ENCODE data around the gene ANXA10.
"Not testable (repeated sequence)": the region's sequence is repeated elsewhere in the genome, so short reads cannot be mapped to it uniquely, and the experiment has no call there.

Gene ANXA10

DNA sequence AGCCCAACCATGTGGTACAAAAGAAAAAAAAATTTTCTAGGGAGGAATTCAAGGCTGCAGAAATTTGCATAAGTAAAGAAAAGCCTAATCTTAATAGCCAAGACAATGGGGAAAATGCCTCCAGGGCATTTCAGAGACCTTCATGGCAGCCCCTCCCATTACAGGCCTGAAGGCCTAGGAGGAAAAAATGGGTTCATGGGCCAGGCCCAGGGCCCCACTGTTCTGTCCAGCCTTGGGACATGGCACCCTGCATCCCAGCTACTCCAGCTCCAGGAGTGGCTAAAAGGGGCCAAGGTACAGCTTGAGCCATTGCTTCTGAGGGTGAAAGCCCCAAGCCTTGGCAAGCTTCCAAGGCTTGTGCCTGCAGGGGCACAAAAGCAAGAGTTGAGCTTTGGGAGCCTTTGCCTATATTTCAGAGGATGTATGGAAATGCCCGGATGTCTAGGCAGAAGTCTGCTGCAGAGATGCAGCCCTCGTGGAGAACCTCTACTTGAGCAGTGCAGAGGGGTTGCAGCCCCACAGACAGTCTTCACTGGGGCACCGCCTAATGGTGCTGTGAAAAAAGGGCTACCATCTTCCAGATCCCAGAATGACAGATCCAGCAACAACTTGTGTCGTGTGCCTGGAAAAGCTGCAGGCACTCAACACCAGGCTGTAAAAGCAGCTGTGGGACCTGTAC is 111.0 kb downstream of the ANXA10 start:
- no peak overlapping the region for H2BK15ac ChIP-seq (ENCODE audit: low read depth, poor library complexity, severe bottlenecking)
- H4K8ac ChIP-seq (ENCODE audit: low read length), result no peak overlapping the region
- no peak overlapping the region for H3K23ac ChIP-seq (ENCODE audit: low read length in 2 of 2)
- DNase-seq, result no peak
- no peak overlapping the region for H2BK5ac ChIP-seq (ENCODE audit: low read depth, low read length, poor library complexity, severe bottlenecking)
- no peak overlapping the region for H4K91ac ChIP-seq (ENCODE audit: low read length)
- no peaks in the 10 kb centered on the region for H3K27me3 ChIP-seq (ENCODE audit: control insufficient read depth in 1 of 2, insufficient read depth in 1 of 2, low read length in 2 of 2)
- no peak overlapping the region for H3K4me3 ChIP-seq (ENCODE audit: insufficient read depth in 1 of 2, low read depth in 1 of 2, low read length in 2 of 2)
- no peak overlapping the region for H2BK120ac ChIP-seq (ENCODE audit: low read depth, low read length)
- H3K79me1 ChIP-seq (replicated peaks; ENCODE audit: low read length, poor library complexity, severe bottlenecking), result no peaks in the 10 kb centered on the region
- 83% methylated on average over 4 of the region's 4 CpGs for WGBS
- peaks cover 0 to 5% of the 10 kb centered on the region in 2 experiments for H3K36me3 ChIP-seq (ENCODE audit: control insufficient read depth in 1 of 2, insufficient read depth in 2 of 2, low read depth in 1 of 2, low read length in 2 of 2)
- no peak overlapping the region for H2AK5ac ChIP-seq (ENCODE audit: low read length, severe bottlenecking)
- H3K27ac ChIP-seq (ENCODE audit: low read length, poor library complexity, severe bottlenecking), result no peak overlapping the region
- no peaks in the 10 kb centered on the region for H3K4me1 ChIP-seq (ENCODE audit: control insufficient read depth, insufficient read depth, low read depth, low read length)
- H2AFZ ChIP-seq (ENCODE audit: low read depth, low read length), result no peak overlapping the region
- no peak overlapping the region for H3K4me2 ChIP-seq (ENCODE audit: low read length, poor library complexity, severe bottlenecking)
- peaks cover 29% of the 10 kb centered on the region for H3K9me3 ChIP-seq (ENCODE audit: control insufficient read depth, low read length)
- no peak overlapping the region for H2BK12ac ChIP-seq (ENCODE audit: low read length in 2 of 2)
- no peak overlapping the region for H3K4ac ChIP-seq (ENCODE audit: low read depth in 1 of 2, low read length in 2 of 2)
- H3K14ac ChIP-seq (ENCODE audit: low read length in 2 of 2), result no peak overlapping the region
- no peak overlapping the region for H3K18ac ChIP-seq (ENCODE audit: low read depth in 1 of 2, low read length in 2 of 2)
- no peak overlapping the region for H3K9ac ChIP-seq (ENCODE audit: low read length)

DNA sequence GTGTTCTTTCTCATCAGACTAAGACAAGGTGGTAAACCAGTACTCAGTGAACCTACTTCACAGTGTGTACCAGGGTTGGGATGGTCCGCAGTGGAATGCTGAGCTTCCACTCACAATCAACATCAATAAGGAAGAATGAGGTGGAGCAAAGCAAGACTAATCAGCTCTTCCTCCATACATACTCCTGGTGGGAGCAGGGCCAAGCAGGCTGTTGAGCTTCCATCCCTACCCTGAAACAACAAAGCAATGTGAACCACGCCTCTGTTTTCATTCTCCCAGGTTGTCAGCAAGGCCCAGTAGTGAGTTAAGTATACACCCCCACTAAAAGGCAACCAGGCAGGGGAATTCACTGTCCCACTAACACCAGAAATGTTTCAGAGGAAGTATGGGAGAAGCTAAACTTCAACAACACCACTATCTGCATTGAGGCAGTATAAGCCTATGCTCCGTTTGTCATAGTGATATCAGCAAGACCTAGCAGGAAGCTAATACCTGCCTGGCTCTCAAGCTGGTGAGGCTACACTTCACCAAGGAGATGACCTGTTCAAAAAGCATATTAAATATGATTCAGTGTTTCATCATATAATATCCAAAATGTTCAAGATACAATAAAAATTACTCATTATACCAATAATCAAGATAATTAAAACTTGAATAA is 116.7 kb downstream of the ANXA10 start:
- H3K23ac ChIP-seq (ENCODE audit: low read length in 2 of 2), result no peak overlapping the region
- no peak overlapping the region for H3K4me3 ChIP-seq (ENCODE audit: insufficient read depth in 1 of 2, low read depth in 1 of 2, low read length in 2 of 2)
- H2BK5ac ChIP-seq (ENCODE audit: low read depth, low read length, poor library complexity, severe bottlenecking), result no peak overlapping the region
- H3K27ac ChIP-seq (ENCODE audit: low read length, poor library complexity, severe bottlenecking), result no peak overlapping the region
- peak overlapping the region in 1 of 2 experiments; percentile 55 for H3K14ac ChIP-seq (ENCODE audit: low read length in 2 of 2)
- no peak overlapping the region for H3K4me2 ChIP-seq (ENCODE audit: low read length, poor library complexity, severe bottlenecking)
- H2AK5ac ChIP-seq (ENCODE audit: low read length, severe bottlenecking), result no peak overlapping the region
- H3K9ac ChIP-seq (ENCODE audit: low read length), result no peak overlapping the region
- H2BK120ac ChIP-seq (ENCODE audit: low read depth, low read length), result no peak overlapping the region
- H2BK12ac ChIP-seq (ENCODE audit: low read length in 2 of 2), result no peak overlapping the region
- H3K9me3 ChIP-seq (ENCODE audit: control insufficient read depth, low read length), result peaks cover 13% of the 10 kb centered on the region
- H3K4me1 ChIP-seq (ENCODE audit: control insufficient read depth, insufficient read depth, low read depth, low read length), result no peaks in the 10 kb centered on the region
- no peaks in the 10 kb centered on the region for H3K27me3 ChIP-seq (ENCODE audit: control insufficient read depth in 1 of 2, insufficient read depth in 1 of 2, low read length in 2 of 2)
- H2BK15ac ChIP-seq (ENCODE audit: low read depth, poor library complexity, severe bottlenecking), result no peak overlapping the region
- DNase-seq, result no peak
- peaks cover 0 to 3% of the 10 kb centered on the region in 2 experiments for H3K36me3 ChIP-seq (ENCODE audit: control insufficient read depth in 1 of 2, insufficient read depth in 2 of 2, low read depth in 1 of 2, low read length in 2 of 2)
- WGBS, result 100% methylated on average over 3 of the region's 3 CpGs
- H2AFZ ChIP-seq (ENCODE audit: low read depth, low read length), result no peak overlapping the region
- H3K4ac ChIP-seq (ENCODE audit: low read depth in 1 of 2, low read length in 2 of 2), result no peak overlapping the region
- no peak overlapping the region for H3K18ac ChIP-seq (ENCODE audit: low read depth in 1 of 2, low read length in 2 of 2)
- no peaks in the 10 kb centered on the region for H3K79me1 ChIP-seq (replicated peaks; ENCODE audit: low read length, poor library complexity, severe bottlenecking)
- no peak overlapping the region for H4K8ac ChIP-seq (ENCODE audit: low read length)
- H4K91ac ChIP-seq (ENCODE audit: low read length), result peak overlapping the region; percentile 25

DNA sequence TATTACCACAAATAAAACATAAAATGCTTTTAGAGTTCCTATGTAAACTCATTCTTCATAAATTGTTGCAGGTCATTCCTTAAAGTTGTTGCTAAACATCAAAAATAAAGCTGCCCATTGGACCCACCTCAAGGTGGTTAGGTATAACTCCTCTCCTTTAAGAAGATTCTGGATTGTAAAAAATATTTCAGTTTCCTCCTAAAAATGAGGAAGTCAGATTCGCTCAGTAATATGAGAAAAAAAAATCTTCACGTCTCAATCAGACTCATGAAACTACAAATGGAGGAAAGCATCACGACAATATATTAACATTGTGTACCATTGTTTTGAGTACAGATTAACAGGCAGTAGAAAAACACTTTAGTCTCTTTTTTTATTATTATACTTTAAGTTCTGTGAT is 120.3 kb downstream of the ANXA10 start:
- H2AFZ ChIP-seq (ENCODE audit: low read depth, low read length), result no peak overlapping the region
- no peak overlapping the region for H2BK12ac ChIP-seq (ENCODE audit: low read length in 2 of 2)
- H4K91ac ChIP-seq (ENCODE audit: low read length), result no peak overlapping the region
- H2BK15ac ChIP-seq (ENCODE audit: low read depth, poor library complexity, severe bottlenecking), result no peak overlapping the region
- no peak overlapping the region for H2BK120ac ChIP-seq (ENCODE audit: low read depth, low read length)
- no peak overlapping the region for H3K27ac ChIP-seq (ENCODE audit: low read length, poor library complexity, severe bottlenecking)
- no peak overlapping the region for H3K14ac ChIP-seq (ENCODE audit: low read length in 2 of 2)
- no peak overlapping the region for H3K4me3 ChIP-seq (ENCODE audit: insufficient read depth in 1 of 2, low read depth in 1 of 2, low read length in 2 of 2)
- no peak overlapping the region for H3K4me2 ChIP-seq (ENCODE audit: low read length, poor library complexity, severe bottlenecking)
- H3K27me3 ChIP-seq (ENCODE audit: control insufficient read depth in 1 of 2, insufficient read depth in 1 of 2, low read length in 2 of 2), result no peaks in the 10 kb centered on the region
- H3K9me3 ChIP-seq (ENCODE audit: control insufficient read depth, low read length), result peaks cover 11% of the 10 kb centered on the region
- no peak for DNase-seq
- H2BK5ac ChIP-seq (ENCODE audit: low read depth, low read length, poor library complexity, severe bottlenecking), result no peak overlapping the region
- no peak overlapping the region for H3K9ac ChIP-seq (ENCODE audit: low read length)
- peaks cover 0 to 23% of the 10 kb centered on the region in 2 experiments for H3K36me3 ChIP-seq (ENCODE audit: control insufficient read depth in 1 of 2, insufficient read depth in 2 of 2, low read depth in 1 of 2, low read length in 2 of 2)
- H3K23ac ChIP-seq (ENCODE audit: low read length in 2 of 2), result no peak overlapping the region
- no peak overlapping the region for H3K18ac ChIP-seq (ENCODE audit: low read depth in 1 of 2, low read length in 2 of 2)
- no peaks in the 10 kb centered on the region for H3K4me1 ChIP-seq (ENCODE audit: control insufficient read depth, insufficient read depth, low read depth, low read length)
- no peak overlapping the region for H4K8ac ChIP-seq (ENCODE audit: low read length)
- no peaks in the 10 kb centered on the region for H3K79me1 ChIP-seq (replicated peaks; ENCODE audit: low read length, poor library complexity, severe bottlenecking)
- no peak overlapping the region for H3K4ac ChIP-seq (ENCODE audit: low read depth in 1 of 2, low read length in 2 of 2)
- no peak overlapping the region for H2AK5ac ChIP-seq (ENCODE audit: low read length, severe bottlenecking)
- WGBS, result no CpG with 5 or more reads among the region's 3 CpGs

DNA sequence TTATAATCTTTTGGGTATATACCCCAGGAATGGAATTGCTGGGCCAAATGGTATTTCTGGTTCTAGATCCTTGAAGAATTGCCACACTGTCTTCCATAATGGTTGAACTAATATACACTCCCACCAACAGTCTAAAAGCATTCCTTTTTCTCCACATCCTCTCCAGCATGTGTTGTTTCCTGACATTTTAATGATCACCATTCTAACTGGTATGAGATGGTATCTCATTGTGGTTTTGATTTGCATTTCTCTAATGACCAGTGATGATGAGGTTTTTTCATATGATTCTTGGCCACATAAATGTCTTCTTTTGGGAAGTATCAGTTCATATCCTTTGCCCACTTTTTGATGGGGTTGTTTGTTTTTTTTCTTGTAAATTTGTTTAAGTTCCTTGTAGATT is 121.2 kb downstream of the ANXA10 start:
- not testable (repeated sequence) for H2AFZ ChIP-seq (ENCODE audit: low read depth, low read length)

More for the DNA sequence above, 121.2 kb downstream of the ANXA10 start:
- H2AK5ac ChIP-seq (ENCODE audit: low read length, severe bottlenecking); H2BK120ac ChIP-seq (ENCODE audit: low read depth, low read length); H3K4me2 ChIP-seq (ENCODE audit: low read length, poor library complexity, severe bottlenecking); H3K27ac ChIP-seq (ENCODE audit: low read length, poor library complexity, severe bottlenecking); H3K9ac ChIP-seq (ENCODE audit: low read length); H4K91ac ChIP-seq (ENCODE audit: low read length); H3K4me1 ChIP-seq (ENCODE audit: control insufficient read depth, insufficient read depth, low read depth, low read length); H3K23ac ChIP-seq (ENCODE audit: low read length in 2 of 2); DNase-seq; H3K79me1 ChIP-seq (replicated peaks; ENCODE audit: low read length, poor library complexity, severe bottlenecking); H2BK5ac ChIP-seq (ENCODE audit: low read depth, low read length, poor library complexity, severe bottlenecking); H2BK12ac ChIP-seq (ENCODE audit: low read length in 2 of 2); H3K14ac ChIP-seq (ENCODE audit: low read length in 2 of 2); H2BK15ac ChIP-seq (ENCODE audit: low read depth, poor library complexity, severe bottlenecking); H3K18ac ChIP-seq (ENCODE audit: low read depth in 1 of 2, low read length in 2 of 2); H3K4ac ChIP-seq (ENCODE audit: low read depth in 1 of 2, low read length in 2 of 2); H4K8ac ChIP-seq (ENCODE audit: low read length); H3K4me3 ChIP-seq (ENCODE audit: insufficient read depth in 1 of 2, low read depth in 1 of 2, low read length in 2 of 2); H3K27me3 ChIP-seq (ENCODE audit: control insufficient read depth in 1 of 2, insufficient read depth in 1 of 2, low read length in 2 of 2): not testable (repeated sequence)
- Histone ChIP-seq H3K9me3 (ENCODE audit: control insufficient read depth, low read length) (peaks cover 15% of the 10 kb centered on the region), H3K36me3 (ENCODE audit: control insufficient read depth in 1 of 2, insufficient read depth in 2 of 2, low read depth in 1 of 2, low read length in 2 of 2) (peaks cover 0 to 29% of the 10 kb centered on the region in 2 experiments)
